ENCODE measurements around the gene MAPK8IP1. TPM values are rescaled to one million over a fixed set of nuclear protein-coding genes. Genes with fewer than 3 reads are reported as not detected.
"Not testable (repeated sequence)": the region's sequence is repeated elsewhere in the genome, so short reads cannot be mapped to it uniquely, and the experiment has no call there.

MAPK8IP1 gene
- total RNA-seq, 1 donor from 2014 or later, result 48.1 TPM

GRCh38 chr11:45901626-45902025, 16.2 kb downstream of the MAPK8IP1 start:
- H3K27me3 Mint-ChIP-seq, result no peaks in the 10 kb centered on the region
- no peaks in the 10 kb centered on the region for H3K9me3 Mint-ChIP-seq (ENCODE audit: low read depth)
- no peak for TF ChIP-seq CTCF (IDR thresholded peaks at IDR 0.05; ENCODE audit: unreplicated experiment)
- DNase-seq (ENCODE audit: low spot score, unreplicated experiment), result no peak
- peaks cover 8% of the 10 kb centered on the region for H3K4me1 Mint-ChIP-seq (ENCODE audit: low read depth)
- H3K4me3 Mint-ChIP-seq (ENCODE audit: low read depth), result peak overlapping the region; percentile 16
- no peak overlapping the region for H3K27ac Mint-ChIP-seq
- peaks cover 5% of the 10 kb centered on the region for H3K36me3 Mint-ChIP-seq (ENCODE audit: insufficient read depth)

DNA sequence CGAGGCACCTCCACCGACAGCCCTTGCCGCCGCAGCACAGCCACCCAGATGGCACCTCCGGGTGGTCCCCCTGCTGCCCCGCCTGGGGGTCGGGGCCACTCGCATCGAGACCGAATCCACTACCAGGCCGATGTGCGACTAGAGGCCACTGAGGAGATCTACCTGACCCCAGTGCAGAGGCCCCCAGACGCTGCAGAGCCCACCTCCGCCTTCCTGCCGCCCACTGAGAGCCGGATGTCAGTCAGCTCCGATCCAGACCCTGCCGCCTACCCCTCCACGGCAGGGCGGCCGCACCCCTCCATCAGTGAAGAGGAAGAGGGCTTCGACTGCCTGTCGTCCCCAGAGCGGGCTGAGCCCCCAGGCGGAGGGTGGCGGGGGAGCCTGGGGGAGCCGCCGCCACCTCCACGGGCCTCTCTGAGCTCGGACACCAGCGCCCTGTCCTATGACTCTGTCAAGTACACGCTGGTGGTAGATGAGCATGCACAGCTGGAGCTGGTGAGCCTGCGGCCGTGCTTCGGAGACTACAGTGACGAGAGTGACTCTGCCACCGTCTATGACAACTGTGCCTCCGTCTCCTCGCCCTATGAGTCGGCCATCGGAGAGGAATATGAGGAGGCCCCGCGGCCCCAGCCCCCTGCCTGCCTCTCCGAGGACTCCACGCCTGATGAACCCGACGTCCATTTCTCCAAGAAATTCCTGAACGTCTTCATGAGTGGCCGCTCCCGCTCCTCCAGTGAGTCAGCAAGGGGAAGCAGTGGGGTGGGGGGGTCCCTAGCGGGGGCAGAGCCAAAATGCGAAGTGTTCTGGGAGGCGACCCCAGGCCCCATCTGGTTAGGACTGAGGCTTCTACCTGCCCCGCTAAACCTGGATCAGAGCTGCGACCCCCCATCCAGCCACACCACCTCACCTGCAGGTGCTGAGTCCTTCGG, 17.3 kb downstream of the MAPK8IP1 start:
- Mint-ChIP-seq H3K4me3 (ENCODE audit: low read depth) (no peak overlapping the region), H3K27me3 (no peaks in the 10 kb centered on the region), H3K9me3 (ENCODE audit: low read depth) (no peaks in the 10 kb centered on the region), H3K4me1 (ENCODE audit: low read depth) (peaks cover 7% of the 10 kb centered on the region), H3K27ac (no peak overlapping the region), H3K36me3 (ENCODE audit: insufficient read depth) (peaks cover 5% of the 10 kb centered on the region)
- no peak for TF ChIP-seq CTCF (IDR thresholded peaks at IDR 0.05; ENCODE audit: unreplicated experiment)
- DNase-seq (ENCODE audit: low spot score, unreplicated experiment), result no peak

DNA sequence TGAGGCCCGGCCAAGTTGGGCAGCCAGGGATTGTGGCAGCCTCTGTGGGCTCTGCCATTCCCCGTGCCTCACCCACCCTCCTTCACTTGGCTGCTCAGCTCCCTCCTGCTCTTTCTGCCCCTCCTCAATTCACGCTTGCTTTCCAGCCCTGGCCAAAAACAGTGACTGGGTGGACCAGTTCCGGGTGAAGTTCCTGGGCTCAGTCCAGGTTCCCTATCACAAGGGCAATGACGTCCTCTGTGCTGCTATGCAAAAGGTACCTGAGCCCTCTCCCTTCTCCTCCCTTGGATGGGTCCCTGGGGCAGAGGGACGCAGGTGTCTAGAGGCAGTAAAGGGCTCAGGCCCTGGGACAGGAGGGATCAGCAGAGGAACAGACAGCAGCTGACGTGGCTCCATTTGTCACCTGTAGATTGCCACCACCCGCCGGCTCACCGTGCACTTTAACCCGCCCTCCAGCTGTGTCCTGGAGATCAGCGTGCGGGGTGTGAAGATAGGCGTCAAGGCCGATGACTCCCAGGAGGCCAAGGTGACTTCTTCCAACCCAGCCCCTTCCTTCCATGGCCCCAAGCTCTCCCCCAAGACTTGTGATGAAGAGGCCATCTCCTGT, 19.0 kb downstream of the MAPK8IP1 start:
- TF ChIP-seq CTCF (IDR thresholded peaks at IDR 0.05; ENCODE audit: unreplicated experiment), result no peak
- peaks cover 7% of the 10 kb centered on the region for H3K4me1 Mint-ChIP-seq (ENCODE audit: low read depth)
- H3K27me3 Mint-ChIP-seq, result no peaks in the 10 kb centered on the region
- H3K4me3 Mint-ChIP-seq (ENCODE audit: low read depth), result no peak overlapping the region
- H3K9me3 Mint-ChIP-seq (ENCODE audit: low read depth), result no peaks in the 10 kb centered on the region
- no peak for DNase-seq (ENCODE audit: low spot score, unreplicated experiment)
- H3K27ac Mint-ChIP-seq, result peak overlapping the region; percentile 74
- H3K36me3 Mint-ChIP-seq (ENCODE audit: insufficient read depth), result peaks cover 5% of the 10 kb centered on the region

DNA sequence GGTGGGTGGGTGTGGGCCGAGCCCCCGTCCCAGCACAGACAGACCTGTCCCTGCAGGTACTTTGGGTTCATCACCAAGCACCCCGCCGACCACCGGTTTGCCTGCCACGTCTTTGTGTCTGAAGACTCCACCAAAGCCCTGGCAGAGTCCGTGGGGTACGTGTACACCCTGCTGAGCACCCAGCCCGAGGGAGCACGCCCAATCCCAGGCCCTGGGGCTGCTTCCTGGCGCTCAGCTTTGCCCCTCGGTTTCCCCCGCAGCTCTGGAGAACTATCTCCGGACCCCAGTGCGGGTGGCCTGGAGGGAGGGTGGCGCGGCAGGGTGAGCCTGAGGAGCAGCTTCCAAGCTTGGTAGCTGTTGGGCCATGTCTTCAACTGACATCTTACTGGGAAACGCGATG, 19.6 kb downstream of the MAPK8IP1 start:
- Mint-ChIP-seq H3K9me3 (ENCODE audit: low read depth) (no peaks in the 10 kb centered on the region), H3K27me3 (no peaks in the 10 kb centered on the region), H3K4me3 (ENCODE audit: low read depth) (no peak overlapping the region), H3K4me1 (ENCODE audit: low read depth) (peaks cover 7% of the 10 kb centered on the region), H3K27ac (no peak overlapping the region), H3K36me3 (ENCODE audit: insufficient read depth) (peaks cover 5% of the 10 kb centered on the region)
- DNase-seq (ENCODE audit: low spot score, unreplicated experiment), result no peak
- TF ChIP-seq CTCF (IDR thresholded peaks at IDR 0.05; ENCODE audit: unreplicated experiment), result no peak

DNA sequence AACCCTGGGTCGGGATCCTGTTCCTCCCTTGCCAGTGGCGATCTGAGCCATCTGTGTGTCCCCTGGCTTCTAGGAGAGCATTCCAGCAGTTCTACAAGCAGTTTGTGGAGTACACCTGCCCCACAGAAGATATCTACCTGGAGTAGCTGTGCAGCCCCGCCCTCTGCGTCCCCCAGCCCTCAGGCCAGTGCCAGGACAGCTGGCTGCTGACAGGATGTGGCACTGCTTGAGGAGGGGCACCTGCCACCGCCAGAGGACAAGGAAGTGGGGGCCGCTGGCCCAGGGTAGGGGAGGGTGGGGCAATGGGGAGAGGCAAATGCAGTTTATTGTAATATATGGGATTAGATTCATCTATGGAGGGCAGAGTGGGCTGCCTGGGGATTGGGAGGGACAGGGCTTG, 20.1 kb downstream of the MAPK8IP1 start:
- not testable (repeated sequence) for H3K27me3 Mint-ChIP-seq; H3K4me3 Mint-ChIP-seq (ENCODE audit: low read depth); H3K36me3 Mint-ChIP-seq (ENCODE audit: insufficient read depth); H3K9me3 Mint-ChIP-seq (ENCODE audit: low read depth); H3K27ac Mint-ChIP-seq; DNase-seq (ENCODE audit: low spot score, unreplicated experiment); H3K4me1 Mint-ChIP-seq (ENCODE audit: low read depth)

Measured in progenitor cell of endocrine pancreas (in vitro differentiated cells).